ENCODE measurements around the gene APBA1.
"Not testable (repeated sequence)": the region's sequence is repeated elsewhere in the genome, so short reads cannot be mapped to it uniquely, and the experiment has no call there.

APBA1 gene

GRCh38 chr9:69433968-69434367, 238.2 kb downstream of the APBA1 start:
- DNase-seq, result no peak

DNA sequence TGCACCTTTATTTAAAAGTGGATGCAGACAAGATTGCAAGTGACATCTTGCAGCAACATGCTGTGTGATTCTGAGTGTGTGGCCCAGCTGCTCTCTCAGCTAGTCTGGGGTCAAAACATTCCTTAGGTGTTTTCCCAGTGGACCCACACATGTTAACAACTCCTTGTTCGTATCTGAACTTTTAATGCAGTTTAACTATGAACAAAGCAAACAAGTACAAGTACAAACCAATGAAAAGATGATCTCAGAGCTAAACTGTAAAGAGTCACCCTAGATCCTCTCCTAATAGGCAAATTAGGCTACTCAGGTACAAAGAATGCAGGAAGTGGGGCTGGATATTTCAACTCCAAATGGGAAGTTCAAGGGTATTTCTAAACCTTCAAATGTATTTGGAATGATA, 238.8 kb downstream of the APBA1 start:
- DNase-seq, result no peak

- no peak for DNase-seq
These were observed 239.5 kb downstream of the APBA1 start for GRCh38 chr9:69432623-69433022.

- no peak for DNase-seq
These were observed 240.4 kb downstream of the APBA1 start for GRCh38 chr9:69431777-69432176.

DNA sequence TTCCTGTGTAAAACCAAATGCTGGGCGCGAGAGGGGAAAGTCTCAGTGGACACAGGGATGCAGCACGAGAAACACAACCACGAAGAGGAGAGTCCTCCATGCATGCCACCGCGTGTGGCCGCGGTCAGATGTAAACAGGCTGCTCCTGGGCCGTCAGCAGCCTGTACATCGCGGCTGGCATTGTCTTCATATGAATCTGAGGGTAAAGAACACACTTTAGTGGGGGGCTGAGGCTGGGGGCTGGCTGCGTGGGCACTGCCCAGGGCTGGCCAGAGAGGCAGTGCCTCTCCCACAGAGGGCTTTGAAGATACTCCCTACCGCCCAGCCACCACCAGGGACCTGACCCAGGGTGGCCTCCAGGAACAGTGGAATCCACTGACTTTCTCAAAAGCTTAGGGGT, 241.0 kb downstream of the APBA1 start:
- no peak for DNase-seq

- no peak for DNase-seq
These were observed 242.0 kb downstream of the APBA1 start for GRCh38 chr9:69430206-69430605.

- no peak for DNase-seq
These were observed 242.9 kb downstream of the APBA1 start for GRCh38 chr9:69429281-69429680.

DNA sequence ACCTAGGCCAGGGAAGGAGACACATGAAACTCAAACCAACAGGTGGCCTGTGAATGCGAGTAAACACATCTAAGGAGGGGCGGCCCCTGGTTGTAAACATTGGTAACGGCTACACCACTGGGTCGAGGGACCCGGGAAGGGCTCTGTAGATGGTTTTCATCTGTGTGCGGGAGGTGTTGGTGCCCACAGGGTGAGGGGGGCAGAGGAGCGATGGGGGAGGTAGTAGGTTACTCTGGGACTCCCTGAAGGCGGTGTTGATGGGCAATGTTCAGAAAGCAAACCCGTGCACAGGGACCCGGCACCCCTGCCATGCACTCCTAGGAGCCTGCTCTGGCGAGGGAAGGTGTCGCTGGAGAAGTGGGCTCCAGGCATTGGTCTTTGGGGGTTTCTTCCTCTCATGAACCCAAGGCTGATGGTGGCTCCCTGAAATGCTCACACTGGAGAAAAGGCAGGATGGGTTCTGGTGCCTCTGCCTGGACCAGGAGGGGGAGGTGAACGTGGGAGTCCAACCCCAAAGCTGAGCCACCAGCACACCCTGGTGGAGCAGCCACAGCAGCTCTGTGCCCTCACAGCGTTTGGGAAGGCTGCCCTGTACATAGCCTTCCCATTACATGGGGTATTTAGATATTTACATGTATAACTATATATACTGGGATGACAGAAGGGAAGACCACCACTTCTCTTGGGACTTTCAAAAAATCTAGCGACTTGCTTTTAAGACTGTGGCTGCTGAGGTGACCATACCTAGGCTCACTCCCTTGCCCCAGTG, 244.0 kb downstream of the APBA1 start:
- no peak for DNase-seq

DNA sequence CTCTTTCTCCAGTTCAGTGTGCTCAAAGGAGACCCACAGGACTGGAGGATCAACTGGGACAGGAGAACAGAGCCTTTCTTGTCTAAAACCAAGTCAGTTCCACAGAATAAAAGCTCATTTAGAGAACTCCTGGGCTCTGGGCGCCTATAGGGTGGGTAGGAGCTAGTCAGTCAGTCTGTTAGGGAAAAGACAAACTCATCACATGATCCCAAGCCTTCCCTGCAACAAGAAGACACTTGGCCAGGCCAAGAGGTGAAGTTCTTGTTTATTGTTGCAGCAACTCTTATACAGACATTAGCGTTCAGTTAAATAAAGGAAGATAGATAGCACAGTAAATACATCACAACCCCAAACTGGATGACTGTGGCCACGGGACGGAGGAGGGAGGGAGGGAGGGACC, 244.9 kb downstream of the APBA1 start:
- DNase-seq, result no peak

DNA sequence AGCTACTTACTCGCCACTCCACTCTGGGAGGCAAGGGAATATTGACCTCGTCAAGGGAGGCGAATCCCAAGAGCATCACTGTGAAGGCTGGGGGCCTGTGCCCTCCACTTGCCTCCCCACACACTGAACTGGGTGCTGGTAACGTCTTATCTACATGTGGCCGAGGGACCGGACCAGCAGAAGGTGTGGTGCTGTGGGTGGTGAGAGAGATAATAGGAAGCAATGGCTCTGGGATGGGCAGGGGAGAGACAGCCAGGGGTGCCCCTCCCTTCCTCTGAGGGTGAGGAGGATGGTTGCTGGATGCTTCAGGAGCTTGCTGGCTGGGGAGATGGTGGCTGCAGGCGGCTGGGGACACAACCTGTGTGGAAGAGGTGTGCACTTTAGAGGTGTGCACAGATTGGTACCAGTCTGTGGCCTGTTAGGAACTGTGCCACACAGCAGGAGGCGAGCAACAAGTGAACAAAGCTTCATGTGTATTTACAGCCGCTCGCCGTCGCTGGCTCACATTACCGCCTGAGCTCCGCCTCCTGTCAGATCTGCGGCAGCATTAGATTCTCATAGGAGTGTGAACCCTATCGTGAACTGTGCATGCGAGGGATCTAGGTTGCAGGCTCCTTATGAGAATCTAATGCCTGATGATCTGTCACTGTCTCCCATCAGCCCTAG, 246.9 kb downstream of the APBA1 start:
- no peak for DNase-seq

DNA sequence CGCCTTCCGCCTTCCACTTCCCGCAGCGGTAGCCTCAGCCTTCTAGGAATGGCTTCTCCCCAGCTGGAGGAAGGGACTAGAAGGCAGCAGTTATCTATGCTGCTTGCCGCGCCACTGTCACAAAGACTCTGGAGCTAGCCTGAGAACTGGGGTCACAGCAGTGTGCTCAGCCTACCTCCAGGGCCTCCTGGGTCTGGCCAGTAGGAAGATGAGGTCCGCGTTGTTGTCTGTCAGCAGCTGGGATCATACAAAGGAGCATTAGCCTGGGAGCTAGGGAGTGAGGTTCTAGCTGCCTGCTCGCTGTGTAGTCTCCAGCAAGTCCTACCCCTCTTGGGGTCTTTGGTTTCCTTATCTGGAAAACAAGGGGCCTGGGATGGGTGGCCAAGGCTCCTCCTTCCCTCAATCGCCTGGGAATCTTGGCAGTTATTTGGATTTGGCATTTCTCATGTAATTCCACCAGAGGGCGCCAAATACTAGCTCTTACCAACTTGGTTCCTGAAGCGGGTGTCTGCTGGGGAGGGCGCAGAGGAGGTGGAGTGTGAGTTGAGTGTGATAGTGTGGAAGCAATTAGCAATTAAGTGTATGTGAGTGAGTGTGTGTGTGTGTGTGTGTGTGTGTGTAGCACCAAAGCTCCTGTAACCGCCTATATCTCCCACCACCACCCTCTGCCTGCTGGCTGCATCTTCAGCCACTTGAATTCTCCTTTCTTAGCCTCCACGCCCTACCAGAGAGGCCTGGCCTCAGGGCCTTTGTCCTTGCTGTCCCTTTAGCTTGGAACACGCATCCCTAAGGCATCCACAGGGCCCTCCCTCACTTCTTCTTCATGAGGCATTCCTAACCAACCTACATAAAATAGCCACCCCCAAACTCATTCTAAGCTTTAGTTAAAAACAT, 250.0 kb downstream of the APBA1 start:
- DNase-seq, result peak; percentile 28

- no peak for DNase-seq
These were observed 251.4 kb downstream of the APBA1 start for GRCh38 chr9:69420611-69421270.

- DNase-seq, result no peak
These were observed 259.4 kb downstream of the APBA1 start for GRCh38 chr9:69412741-69413150.

GRCh38 chr9:69411931-69412740, 260.0 kb downstream of the APBA1 start:
- no peak for DNase-seq

GRCh38 chr9:69411246-69411645, 260.9 kb downstream of the APBA1 start:
- no peak for DNase-seq

DNA sequence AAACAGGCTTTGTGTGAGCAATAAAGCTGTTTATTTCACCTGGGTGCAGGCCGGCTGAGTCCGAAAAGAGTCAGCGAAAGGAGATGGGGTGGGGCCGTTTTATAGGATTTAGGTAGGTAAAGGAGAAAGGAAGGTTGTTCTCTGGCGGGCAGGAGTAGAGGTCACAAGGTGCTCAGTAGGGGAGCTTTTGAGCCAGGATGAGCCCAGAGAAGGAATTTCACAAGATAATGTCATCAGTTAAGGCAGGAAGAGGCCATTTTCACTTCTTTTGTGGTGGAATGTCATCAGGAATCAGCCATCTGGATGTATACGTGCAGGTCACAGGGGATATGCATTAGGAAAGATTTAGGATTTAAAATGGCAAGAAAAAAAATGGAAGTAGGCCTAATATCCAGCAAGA, 262.2 kb downstream of the APBA1 start:
- DNase-seq, result not testable (repeated sequence)

- DNase-seq, result no peak
These were observed 271.7 kb downstream of the APBA1 start for GRCh38 chr9:69400470-69400869.

DNA sequence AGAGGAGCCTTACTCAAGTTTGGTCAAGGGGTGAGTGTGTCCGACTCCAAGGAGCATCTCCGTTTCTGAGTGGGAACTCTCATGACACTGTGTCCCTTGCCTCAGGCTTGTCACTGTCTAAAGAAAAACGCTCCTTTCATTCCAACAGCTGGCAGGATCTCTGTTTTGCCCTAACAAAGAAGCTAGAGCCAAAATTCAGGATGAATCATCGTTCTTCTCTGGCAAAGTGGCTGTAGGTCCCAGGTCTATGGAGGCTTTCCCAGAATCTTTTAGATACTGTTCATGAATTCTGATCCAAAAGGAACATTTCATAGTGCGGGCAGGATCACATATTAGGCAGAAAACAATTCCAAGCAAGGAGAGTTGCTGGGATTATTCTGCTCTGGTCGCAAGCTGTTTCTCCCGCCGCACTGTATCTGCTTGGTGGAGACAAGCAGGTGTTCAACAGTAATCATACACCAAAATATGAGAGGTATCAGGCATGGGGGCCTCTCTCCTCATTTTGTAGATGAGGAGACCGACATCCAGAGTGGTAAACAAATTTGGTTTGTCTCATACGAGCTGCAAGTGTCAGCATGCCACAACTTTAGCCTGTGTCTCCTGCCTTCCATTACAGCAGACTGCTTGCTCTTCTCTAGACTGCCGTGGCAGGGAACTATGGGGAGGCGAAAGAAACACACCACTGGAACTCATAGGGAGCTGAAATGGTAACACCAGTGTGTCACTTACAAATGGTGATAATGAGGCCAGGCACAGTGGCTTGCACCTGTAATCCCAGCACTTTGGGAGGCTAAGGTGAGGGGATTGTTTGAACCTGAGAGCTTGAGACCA, 274.6 kb downstream of the APBA1 start:
- no peak for DNase-seq

- no peak for DNase-seq
These were observed 275.4 kb downstream of the APBA1 start for GRCh38 chr9:69396759-69397158.

DNA sequence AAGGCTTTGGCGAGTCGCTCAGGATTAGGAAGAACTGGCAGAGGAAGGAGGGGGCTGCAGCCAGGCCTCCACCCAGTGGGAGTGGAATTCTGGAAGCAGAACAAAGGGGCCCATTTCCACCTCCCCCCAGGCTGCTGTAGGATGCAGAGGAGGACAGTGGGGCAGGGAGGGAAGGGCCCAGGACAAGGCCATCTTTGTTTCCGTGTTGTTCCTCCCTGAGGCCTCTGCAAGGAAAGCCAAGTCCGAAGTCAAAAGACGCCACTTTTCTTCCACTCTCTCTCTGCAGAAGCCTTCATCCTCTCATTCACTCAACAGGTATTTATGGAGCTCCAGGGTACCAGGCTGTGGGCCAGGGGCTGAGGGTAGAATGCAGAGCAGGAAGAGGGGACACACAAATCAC, 276.5 kb downstream of the APBA1 start:
- no peak for DNase-seq

GRCh38 chr9:69393425-69393824, 278.7 kb downstream of the APBA1 start:
- DNase-seq, result no peak

Data from activated T-cell treated with anti-CD3 and anti-CD28 coated beads, Interleukin-2, amount 50 U/mL, for 1 hour (primary cell).